PC-3 (cell line): ENCODE measurements around the gene RBM20.

Experiments used
- CTCF ChIP-seq: fragments of 300-600 bp; sonication (generic); conservative IDR thresholded peaks from 2 replicates; pipeline ENCODE4 v1.5.1; 2017; ENCODE audit warnings: antibody characterized with exemption, low read depth, mild to moderate bottlenecking, low read length
- EZH2 ChIP-seq: fragments of 300-600 bp; sonication (generic); IDR thresholded peaks from one replicate; pipeline ENCODE4 v1.6.1; 2017; ENCODE audit warnings: antibody characterized with exemption, mild to moderate bottlenecking, low read length; ENCODE audit not compliant: unreplicated experiment

GRCh38 chr10:110724116-110724921 is 80.2 kb downstream of the RBM20 start:
- TF ChIP-seq CTCF (no peak), EZH2 (no peak)
